ENCODE data around the gene EIF2S3B. TPM values are rescaled to one million over a fixed set of nuclear protein-coding genes. Genes with fewer than 3 reads are reported as not detected.

Gene EIF2S3B
- total and polyA plus RNA-seq, 2 of the 4 experiments (the other 2 are of a cell fraction): 0.39 to 6.8 TPM

DNA sequence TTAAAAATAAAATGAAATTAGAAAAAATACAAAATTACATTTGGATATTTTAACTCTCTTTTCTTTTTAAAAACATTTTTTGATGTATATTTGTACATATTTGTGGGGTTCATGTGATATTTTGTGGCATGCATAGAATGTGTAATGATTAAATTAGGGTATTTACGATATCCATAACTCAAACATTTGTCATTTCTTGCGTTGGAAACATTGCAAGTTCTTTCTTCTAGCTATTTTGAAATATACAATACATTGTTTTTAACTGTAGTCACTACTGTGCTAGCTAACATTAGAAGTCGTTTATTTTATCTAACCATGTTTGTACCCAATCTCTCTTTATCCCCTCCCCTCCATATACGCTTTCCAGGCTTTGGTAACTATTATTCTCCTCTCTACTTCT lies 13.9 kb upstream of the EIF2S3B start:
- H3K4me3 ChIP-seq (ENCODE audit: insufficient read depth, low read depth, low read length): no peak overlapping the region
- ChIA-PET CTCF (no interaction called here), POLR2A (ENCODE audit: unreplicated experiment) (no interaction called here)
- no peak overlapping the region for H3K23ac ChIP-seq (ENCODE audit: low read depth, low read length)
- H3K36me3 ChIP-seq (ENCODE audit: control insufficient read depth, insufficient read depth, low read length): no peaks in the 10 kb centered on the region
- H2AFZ ChIP-seq (replicated peaks; ENCODE audit: low read length, poor library complexity): no peak overlapping the region
- no peak overlapping the region for H3K4ac ChIP-seq (ENCODE audit: low read depth, low read length)
- in situ Hi-C loops (cut with MboI; ENCODE audit: low sequenced_read_pairs): no loop called here
- H4K5ac ChIP-seq (ENCODE audit: low read depth, low read length): no peak overlapping the region
- H2AK5ac ChIP-seq (ENCODE audit: low read depth, low read length): no peak overlapping the region
- no peaks in the 10 kb centered on the region for H4K20me1 ChIP-seq (ENCODE audit: insufficient read depth, low read length)
- intact Hi-C loops (cut with micrococcal nuclease): no loop called here
- H3K18ac ChIP-seq (ENCODE audit: low read depth, low read length): no peak overlapping the region
- no peak overlapping the region for H3K14ac ChIP-seq (replicated peaks; ENCODE audit: low read depth, low read length)
- H3K27me3 ChIP-seq (ENCODE audit: control insufficient read depth, insufficient read depth, low read length): peaks cover 2% of the 10 kb centered on the region; the same call in 1 of the 2 replicates
- H3K27ac ChIP-seq (ENCODE audit: insufficient read depth, low read length): no peak overlapping the region
- no TSS peak for BruUV-seq (replicated peaks)
- H3K4me1 ChIP-seq (ENCODE audit: control insufficient read depth, insufficient read depth, low read length): no peaks in the 10 kb centered on the region
- ATAC-seq (ENCODE audit: low read depth) (0 out of 2 replicates have a peak, but pooled peaks have one; percentile 24), DNase-seq (no peak)
- H3K56ac ChIP-seq (ENCODE audit: extremely low read depth, insufficient read depth, low read length): no peak overlapping the region
- dilution Hi-C loops (cut with HindIII; ENCODE audit: low sequenced_read_pairs, unreplicated experiment): no loop called here
- H2BK20ac ChIP-seq (ENCODE audit: low read depth, low read length): no peak overlapping the region
- H2AK9ac ChIP-seq (replicated peaks; ENCODE audit: low read depth, low read length, poor library complexity): no peak overlapping the region
- no peak overlapping the region for H3K9ac ChIP-seq (ENCODE audit: low read depth, low read length)
- no peaks in the 10 kb centered on the region for H3K9me3 ChIP-seq (ENCODE audit: control insufficient read depth, insufficient read depth, low read length)
- no peak overlapping the region for H2BK120ac ChIP-seq (ENCODE audit: low read depth, low read length)
- H4K91ac ChIP-seq (ENCODE audit: insufficient read depth, low read depth, low read length): no peak overlapping the region
- no peaks in the 10 kb centered on the region for H3K79me1 ChIP-seq (ENCODE audit: low read depth in 1 of 2, low read length in 2 of 2)
- H2BK5ac ChIP-seq (ENCODE audit: low read depth, low read length, poor library complexity, severe bottlenecking): no peak overlapping the region
- no peak overlapping the region for H2BK15ac ChIP-seq (ENCODE audit: low read depth, low read length)
- no CpG with 5 or more reads among the region's 4 CpGs for WGBS, 2 experiments (ENCODE audit: extremely low coverage in 2 of 2, insufficient read length in 1 of 2)
- TF ChIP-seq RFX5 (IDR thresholded peaks at IDR 0.05; ENCODE audit: low read depth, low read length): no peak
- TF ChIP-seq POLR2A (IDR thresholded peaks at IDR 0.05; ENCODE audit: low read depth, low read length): no peak
- TF ChIP-seq, protein P1, sequence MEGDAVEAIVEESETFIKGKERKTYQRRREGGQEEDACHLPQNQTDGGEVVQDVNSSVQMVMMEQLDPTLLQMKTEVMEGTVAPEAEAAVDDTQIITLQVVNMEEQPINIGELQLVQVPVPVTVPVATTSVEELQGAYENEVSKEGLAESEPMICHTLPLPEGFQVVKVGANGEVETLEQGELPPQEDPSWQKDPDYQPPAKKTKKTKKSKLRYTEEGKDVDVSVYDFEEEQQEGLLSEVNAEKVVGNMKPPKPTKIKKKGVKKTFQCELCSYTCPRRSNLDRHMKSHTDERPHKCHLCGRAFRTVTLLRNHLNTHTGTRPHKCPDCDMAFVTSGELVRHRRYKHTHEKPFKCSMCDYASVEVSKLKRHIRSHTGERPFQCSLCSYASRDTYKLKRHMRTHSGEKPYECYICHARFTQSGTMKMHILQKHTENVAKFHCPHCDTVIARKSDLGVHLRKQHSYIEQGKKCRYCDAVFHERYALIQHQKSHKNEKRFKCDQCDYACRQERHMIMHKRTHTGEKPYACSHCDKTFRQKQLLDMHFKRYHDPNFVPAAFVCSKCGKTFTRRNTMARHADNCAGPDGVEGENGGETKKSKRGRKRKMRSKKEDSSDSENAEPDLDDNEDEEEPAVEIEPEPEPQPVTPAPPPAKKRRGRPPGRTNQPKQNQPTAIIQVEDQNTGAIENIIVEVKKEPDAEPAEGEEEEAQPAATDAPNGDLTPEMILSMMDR (conservative IDR thresholded peaks at IDR 0.05; ENCODE audit: low read depth, low read length): no peak
- TF ChIP-seq RAD21 (IDR thresholded peaks at IDR 0.05; ENCODE audit: low read length): no peak
- TF ChIP-seq, protein P2, sequence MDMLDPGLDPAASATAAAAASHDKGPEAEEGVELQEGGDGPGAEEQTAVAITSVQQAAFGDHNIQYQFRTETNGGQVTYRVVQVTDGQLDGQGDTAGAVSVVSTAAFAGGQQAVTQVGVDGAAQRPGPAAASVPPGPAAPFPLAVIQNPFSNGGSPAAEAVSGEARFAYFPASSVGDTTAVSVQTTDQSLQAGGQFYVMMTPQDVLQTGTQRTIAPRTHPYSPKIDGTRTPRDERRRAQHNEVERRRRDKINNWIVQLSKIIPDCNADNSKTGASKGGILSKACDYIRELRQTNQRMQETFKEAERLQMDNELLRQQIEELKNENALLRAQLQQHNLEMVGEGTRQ (IDR thresholded peaks at IDR 0.05; ENCODE audit: low read depth, low read length): no peak
- TF ChIP-seq, protein P3, sequence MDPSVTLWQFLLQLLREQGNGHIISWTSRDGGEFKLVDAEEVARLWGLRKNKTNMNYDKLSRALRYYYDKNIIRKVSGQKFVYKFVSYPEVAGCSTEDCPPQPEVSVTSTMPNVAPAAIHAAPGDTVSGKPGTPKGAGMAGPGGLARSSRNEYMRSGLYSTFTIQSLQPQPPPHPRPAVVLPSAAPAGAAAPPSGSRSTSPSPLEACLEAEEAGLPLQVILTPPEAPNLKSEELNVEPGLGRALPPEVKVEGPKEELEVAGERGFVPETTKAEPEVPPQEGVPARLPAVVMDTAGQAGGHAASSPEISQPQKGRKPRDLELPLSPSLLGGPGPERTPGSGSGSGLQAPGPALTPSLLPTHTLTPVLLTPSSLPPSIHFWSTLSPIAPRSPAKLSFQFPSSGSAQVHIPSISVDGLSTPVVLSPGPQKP (IDR thresholded peaks at IDR 0.05; ENCODE audit: borderline replicate concordance, low read depth, low read length): no peak
- no peak for TF ChIP-seq SMC3 (IDR thresholded peaks at IDR 0.05; ENCODE audit: low read depth, low read length)
- TF ChIP-seq NFE2L2 (IDR thresholded peaks at IDR 0.05; ENCODE audit: low read depth, low read length): no peak
- no peak for TF ChIP-seq BHLHE40 (IDR thresholded peaks at IDR 0.05; ENCODE audit: low read depth, low read length)
- H3K4me2 ChIP-seq (ENCODE audit: low read depth, low read length): no peak overlapping the region
- H4K8ac ChIP-seq (ENCODE audit: low read depth in 2 of 2, low read length in 2 of 2): no peak overlapping the region
- H3K9me1 ChIP-seq (ENCODE audit: insufficient read depth, low read length): no peaks in the 10 kb centered on the region
